NT2/D1 (cell line): Measurements from ENCODE around the gene ZNF697.

Experiments used
- SUZ12 ChIP-seq: IDR thresholded peaks from 2 replicates; pipeline ENCODE4 v1.6.1; 2011; ENCODE audit not compliant: insufficient read length, insufficient read depth; ENCODE audit errors: extremely low read depth
- YY1 ChIP-seq: IDR thresholded peaks from 2 replicates; pipeline ENCODE4 v1.6.1; 2011; ENCODE audit not compliant: insufficient read length, insufficient read depth
- ZNF274 ChIP-seq: IDR thresholded peaks from 2 replicates; pipeline ENCODE4 v1.6.1; 2011; ENCODE audit warnings: mild to moderate bottlenecking, low read depth, low read length

GRCh38 chr1:119587341-119587740, 60.7 kb downstream of the ZNF697 start:
- TF ChIP-seq ZNF274 = no peak
- TF ChIP-seq SUZ12 = no peak
- no peak for TF ChIP-seq YY1
